MM.1S (cell line): ENCODE measurements around the gene TMEM150A.

Experiments used
- DNase-seq: peaks from one replicate; pipeline ENCODE4 v3.0.0-alpha.2; 2015
- H2AFZ ChIP-seq: fragments of 300-600 bp; sonication (generic); 2 replicates; pipeline ENCODE4 v1.6.0; 2016; ENCODE audit warnings: antibody characterized with exemption, low read length
- H3F3A ChIP-seq: fragments of 300-600 bp; sonication (generic); 2 replicates; pipeline ENCODE4 v1.6.1; 2016; ENCODE audit warnings: mild to moderate bottlenecking, antibody characterized with exemption, low read length, moderate library complexity, mixed read lengths; ENCODE audit not compliant: insufficient read depth
- H3K27ac ChIP-seq: fragments of 300-600 bp; sonication (generic); 2 replicates; pipeline ENCODE4 v1.5.1; 2016; ENCODE audit warnings: mild to moderate bottlenecking, low read length
- H3K27me3 ChIP-seq: fragments of 300-600 bp; sonication (generic); replicated peaks from 2 replicates; pipeline ENCODE4 v1.6.0; 2016; ENCODE audit warnings: low read length; ENCODE audit not compliant: insufficient read depth
- H3K36me3 ChIP-seq: fragments of 300-600 bp; sonication (generic); replicated peaks from 2 replicates; pipeline ENCODE4 v1.6.1; 2016; ENCODE audit warnings: mild to moderate bottlenecking, low read length, mixed read lengths; ENCODE audit not compliant: insufficient read depth
- H3K4me1 ChIP-seq: fragments of 300-600 bp; sonication (generic); 2 replicates; pipeline ENCODE4 v1.6.1; 2016; ENCODE audit warnings: low read length, mixed read lengths
- H3K4me2 ChIP-seq: fragments of 300-600 bp; sonication (generic); 2 replicates; pipeline ENCODE4 v1.6.0; 2016; ENCODE audit warnings: low read depth, low read length
- H3K4me3 ChIP-seq: fragments of 300-600 bp; sonication (generic); 2 replicates; pipeline ENCODE4 v1.5.1; 2016; ENCODE audit warnings: low read length, mixed read lengths
- H3K79me2 ChIP-seq: fragments of 300-600 bp; sonication (generic); 2 replicates; pipeline ENCODE4 v1.6.1; 2016; ENCODE audit warnings: mixed run types, low read length, mixed read lengths
- H3K9ac ChIP-seq: fragments of 300-600 bp; sonication (generic); 2 replicates; pipeline ENCODE4 v1.6.1; 2016; ENCODE audit warnings: low read length, mixed read lengths
- H3K9me2 ChIP-seq: fragments of 300-600 bp; sonication (generic); replicated peaks from 2 replicates; pipeline ENCODE4 v1.6.1; 2016; ENCODE audit warnings: mild to moderate bottlenecking, low read length, mixed read lengths; ENCODE audit not compliant: insufficient read depth
- H3K9me3 ChIP-seq: fragments of 300-600 bp; sonication (generic); replicated peaks from 2 replicates; pipeline ENCODE4 v1.6.1; 2016; ENCODE audit warnings: mild to moderate bottlenecking, low read length, mixed read lengths; ENCODE audit not compliant: insufficient read depth
- H4K20me1 ChIP-seq: fragments of 300-600 bp; sonication (generic); 2 replicates; pipeline ENCODE4 v1.6.1; 2016; ENCODE audit warnings: mild to moderate bottlenecking, low read length, moderate library complexity, mixed read lengths; ENCODE audit not compliant: insufficient read depth
- CTCF ChIP-seq: fragments of 300-600 bp; sonication (generic); IDR thresholded peaks from 2 replicates; pipeline ENCODE4 v1.5.1; 2016; ENCODE audit warnings: antibody characterized with exemption, low read length, mixed read lengths
- EZH2 ChIP-seq: fragments of 300-600 bp; sonication (generic); optimal IDR thresholded peaks from 2 replicates; pipeline ENCODE3; 2017; ENCODE audit warnings: low read depth, mild to moderate bottlenecking, antibody characterized with exemption, low read length, mixed read lengths
- EZH2phosphoT487 ChIP-seq: fragments of 300-600 bp; sonication (generic); IDR thresholded peaks from 2 replicates; pipeline ENCODE4 v1.6.1; 2018; ENCODE audit warnings: antibody characterized with exemption, low read length

The TMEM150A gene

GRCh38 chr2:85591563-85591962 lies 10.9 kb downstream of the TMEM150A start:
- H3K9me3 ChIP-seq, result no peaks in the 10 kb centered on the region
- H3K4me1 ChIP-seq, result peaks cover 4% of the 10 kb centered on the region; the same call in 1 of the 2 replicates
- TF ChIP-seq EZH2, result no peak
- TF ChIP-seq CTCF, result no peak
- no peak for TF ChIP-seq EZH2phosphoT487
- no peaks in the 10 kb centered on the region for H3F3A ChIP-seq
- H3K4me3 ChIP-seq, result no peak overlapping the region
- H3K4me2 ChIP-seq, result no peak overlapping the region
- no peaks in the 10 kb centered on the region for H3K27me3 ChIP-seq
- H3K79me2 ChIP-seq, result peaks cover 10% of the 10 kb centered on the region
- H4K20me1 ChIP-seq, result no peaks in the 10 kb centered on the region
- DNase-seq, result no peak
- H3K36me3 ChIP-seq, result no peaks in the 10 kb centered on the region
- H2AFZ ChIP-seq, result no peak overlapping the region
- H3K9me2 ChIP-seq, result no peaks in the 10 kb centered on the region
- H3K9ac ChIP-seq, result no peak overlapping the region
- no peak overlapping the region for H3K27ac ChIP-seq

- no peak for DNase-seq
- TF ChIP-seq CTCF (no peak), EZH2phosphoT487 (no peak), EZH2 (no peak)
- Histone ChIP-seq H3K9me3 (no peaks in the 10 kb centered on the region), H3K9ac (no peak overlapping the region), H3K27ac (no peak overlapping the region), H2AFZ (no peak overlapping the region), H3F3A (no peaks in the 10 kb centered on the region), H3K27me3 (no peaks in the 10 kb centered on the region), H3K36me3 (no peaks in the 10 kb centered on the region), H3K9me2 (no peaks in the 10 kb centered on the region), H4K20me1 (no peaks in the 10 kb centered on the region), H3K4me3 (no peak overlapping the region), H3K4me2 (no peak overlapping the region), H3K79me2 (peaks cover 4% of the 10 kb centered on the region), H3K4me1 (no peaks in the 10 kb centered on the region)
Observed at GRCh38 chr2:85590950-85591349, 11.5 kb downstream of the TMEM150A start.

- TF ChIP-seq CTCF (no peak), EZH2 (no peak), EZH2phosphoT487 (no peak)
- no peak for DNase-seq
- Histone ChIP-seq H3K79me2 (no peaks in the 10 kb centered on the region), H3K36me3 (no peaks in the 10 kb centered on the region), H2AFZ (no peak overlapping the region), H3F3A (no peaks in the 10 kb centered on the region), H3K4me3 (no peak overlapping the region), H3K27me3 (no peaks in the 10 kb centered on the region), H3K27ac (no peak overlapping the region), H4K20me1 (no peaks in the 10 kb centered on the region), H3K4me1 (no peaks in the 10 kb centered on the region), H3K4me2 (no peak overlapping the region), H3K9me3 (no peaks in the 10 kb centered on the region), H3K9ac (no peak overlapping the region), H3K9me2 (no peaks in the 10 kb centered on the region)
Observed at GRCh38 chr2:85589982-85590791, 12.3 kb downstream of the TMEM150A start.
